GM19463 (cell line): ENCODE measurements around the gene VEGFB.

Experiments used
- ATAC-seq: cut with Tn5 transposase; IDR thresholded peaks from one replicate; pipeline ENCODE4 v1.9.1; 2021; ENCODE audit warnings: mild to moderate bottlenecking, moderate library complexity; ENCODE audit not compliant: unreplicated experiment

The VEGFB gene

DNA sequence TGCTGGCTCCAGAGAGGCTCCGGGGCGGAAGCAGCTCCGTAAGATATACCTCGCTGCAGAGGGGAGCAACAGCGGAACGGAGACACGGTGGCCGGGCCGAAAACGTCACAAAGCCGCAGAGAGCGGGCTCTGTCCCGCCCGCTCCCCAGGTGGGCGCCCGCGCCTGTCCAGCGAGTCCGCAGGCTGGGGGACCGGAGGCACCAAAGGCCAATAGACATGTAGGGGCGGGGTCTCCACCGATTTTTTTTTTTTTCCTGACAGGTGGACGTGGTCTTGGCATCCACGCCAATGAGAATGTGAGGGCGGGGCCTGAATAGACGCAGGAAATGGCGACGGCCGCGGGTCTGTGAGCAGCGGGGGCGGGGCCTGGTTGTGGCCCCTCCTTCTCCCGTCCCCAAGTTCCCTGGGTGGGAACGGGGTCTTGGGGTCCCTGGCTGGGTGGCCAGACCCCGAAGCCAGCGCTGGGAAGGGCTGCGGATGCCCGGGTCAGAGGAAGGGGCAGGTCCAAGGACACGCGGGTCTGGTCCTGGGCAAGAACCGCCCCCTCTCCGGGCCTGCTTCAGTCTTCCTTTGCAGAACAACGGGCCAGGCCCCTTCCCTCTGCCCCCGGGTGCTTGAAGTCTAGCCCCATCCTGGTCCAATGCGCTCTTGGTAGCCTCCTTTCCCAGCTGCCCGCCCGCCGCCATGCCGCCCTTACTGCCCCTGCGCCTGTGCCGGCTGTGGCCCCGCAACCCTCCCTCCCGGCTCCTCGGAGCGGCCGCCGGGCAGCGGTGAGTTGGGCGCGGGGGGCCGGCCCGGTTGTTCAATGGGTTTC, 4.0 kb upstream of the VEGFB start, which contains the start of gene DNAJC4:
Gene DNAJC4, plus strand, starts transcription at position 378 of the 814 bp plus-strand sequence. Its CDS starts 307 bp downstream, at position 685.
- peak; percentile 38 for ATAC-seq

GRCh38 chr11:64230985-64231365, 3.4 kb upstream of the VEGFB start:
- no peak for ATAC-seq

GRCh38 chr11:64231546-64231945, 2.8 kb upstream of the VEGFB start:
- no peak for ATAC-seq

GRCh38 chr11:64232182-64232966, 2.0 kb upstream of the VEGFB start:
- ATAC-seq: no peak

DNA sequence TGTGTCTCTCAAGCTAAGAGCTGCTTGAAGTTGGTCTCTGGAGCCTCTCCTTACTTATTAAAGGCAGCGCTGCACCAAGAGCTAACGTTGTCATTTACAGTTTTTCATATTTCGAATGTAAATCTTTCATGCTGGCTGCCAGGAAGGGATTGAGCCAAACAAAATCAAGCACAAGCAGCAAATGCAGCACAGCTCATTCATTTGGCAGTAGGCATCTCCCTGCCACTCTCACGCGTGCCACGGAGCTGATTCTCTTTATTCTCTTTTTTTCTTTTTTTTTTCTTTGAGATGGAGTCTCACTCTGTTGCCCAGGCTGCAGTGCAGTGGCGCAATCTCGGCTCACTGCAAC, 1.4 kb upstream of the VEGFB start:
- no peak for ATAC-seq

- ATAC-seq: peak; percentile 28
These were observed 429 bp downstream of the VEGFB start for GRCh38 chr11:64234647-64235379.

DNA sequence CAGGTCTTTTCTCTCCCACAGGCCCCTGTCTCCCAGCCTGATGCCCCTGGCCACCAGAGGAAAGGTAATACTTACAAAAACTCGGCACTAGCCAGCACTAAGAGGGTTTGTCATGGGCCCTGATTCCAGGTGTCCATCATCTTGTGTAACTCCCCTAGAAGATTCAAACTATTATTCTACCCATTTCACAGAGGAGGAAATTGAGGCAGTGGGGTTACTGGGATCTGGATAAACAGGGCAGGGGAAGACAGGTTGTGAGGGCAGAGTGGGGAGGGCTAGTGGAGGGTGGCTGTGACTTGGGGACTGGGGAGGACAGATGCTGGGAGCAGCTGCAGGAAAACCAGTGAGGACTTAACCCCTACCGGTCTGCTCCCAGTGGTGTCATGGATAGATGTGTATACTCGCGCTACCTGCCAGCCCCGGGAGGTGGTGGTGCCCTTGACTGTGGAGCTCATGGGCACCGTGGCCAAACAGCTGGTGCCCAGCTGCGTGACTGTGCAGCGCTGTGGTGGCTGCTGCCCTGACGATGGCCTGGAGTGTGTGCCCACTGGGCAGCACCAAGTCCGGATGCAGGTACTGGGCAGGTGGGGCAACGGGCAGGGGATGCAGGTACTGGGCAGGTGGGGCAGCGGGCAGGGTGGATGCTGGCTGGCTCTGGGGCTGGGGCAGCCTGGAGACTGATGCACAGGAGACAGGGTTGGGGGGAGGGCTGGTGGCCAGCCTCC, 1.2 kb downstream of the VEGFB start:
- no peak for ATAC-seq

DNA sequence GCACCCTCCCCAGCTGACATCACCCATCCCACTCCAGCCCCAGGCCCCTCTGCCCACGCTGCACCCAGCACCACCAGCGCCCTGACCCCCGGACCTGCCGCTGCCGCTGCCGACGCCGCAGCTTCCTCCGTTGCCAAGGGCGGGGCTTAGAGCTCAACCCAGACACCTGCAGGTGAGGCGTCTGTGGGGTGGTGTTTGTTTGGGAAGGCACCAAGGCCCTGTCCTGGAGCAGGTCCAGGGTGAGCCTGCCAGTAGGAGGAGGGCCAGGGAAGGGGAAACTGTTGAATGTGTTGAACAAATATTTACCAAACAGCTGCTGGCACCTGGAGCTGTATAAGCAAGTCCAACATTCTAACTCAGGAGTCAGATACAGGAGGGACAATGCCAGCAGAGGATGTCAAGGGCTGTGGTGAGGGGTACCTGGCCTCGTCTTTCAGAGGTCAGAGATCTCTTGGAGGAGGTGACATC, 3.1 kb downstream of the VEGFB start:
- no peak for ATAC-seq

DNA sequence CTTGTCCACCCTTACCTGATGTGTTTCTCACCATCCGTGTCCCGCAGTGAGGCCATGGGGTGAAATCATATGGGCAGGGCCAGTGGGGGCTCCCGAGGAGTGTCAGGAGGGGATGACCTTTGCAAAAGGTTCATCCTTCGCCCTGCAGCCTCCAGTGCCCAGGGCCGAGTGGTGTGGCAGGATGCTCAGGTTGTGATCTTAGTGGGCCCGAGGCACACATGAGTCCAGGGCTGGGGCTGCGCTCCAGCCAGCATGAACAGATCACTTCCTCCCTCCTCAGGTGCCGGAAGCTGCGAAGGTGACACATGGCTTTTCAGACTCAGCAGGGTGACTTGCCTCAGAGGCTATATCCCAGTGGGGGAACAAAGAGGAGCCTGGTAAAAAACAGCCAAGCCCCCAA, 3.7 kb downstream of the VEGFB start:
- no peak for ATAC-seq

DNA sequence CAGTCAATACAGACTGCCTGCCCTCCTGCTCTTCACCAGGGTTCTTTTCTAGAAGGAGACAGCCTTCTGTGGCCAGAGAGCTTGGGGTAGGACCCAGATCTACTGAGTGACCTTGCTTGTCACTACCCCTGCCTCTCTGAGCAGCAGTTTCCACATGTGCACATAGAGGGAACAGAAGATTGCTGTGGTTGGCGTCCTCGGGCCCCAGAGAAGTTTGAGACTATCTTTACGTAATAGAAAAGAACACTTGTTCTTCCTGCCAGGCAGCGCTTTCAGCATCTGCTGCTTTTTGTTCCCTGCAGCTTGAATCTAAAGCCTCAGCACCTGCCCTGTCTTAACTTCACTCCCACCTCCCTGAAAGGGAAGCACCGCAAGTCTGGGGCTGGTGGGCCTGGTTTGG, 4.6 kb downstream of the VEGFB start:
- no peak for ATAC-seq

DNA sequence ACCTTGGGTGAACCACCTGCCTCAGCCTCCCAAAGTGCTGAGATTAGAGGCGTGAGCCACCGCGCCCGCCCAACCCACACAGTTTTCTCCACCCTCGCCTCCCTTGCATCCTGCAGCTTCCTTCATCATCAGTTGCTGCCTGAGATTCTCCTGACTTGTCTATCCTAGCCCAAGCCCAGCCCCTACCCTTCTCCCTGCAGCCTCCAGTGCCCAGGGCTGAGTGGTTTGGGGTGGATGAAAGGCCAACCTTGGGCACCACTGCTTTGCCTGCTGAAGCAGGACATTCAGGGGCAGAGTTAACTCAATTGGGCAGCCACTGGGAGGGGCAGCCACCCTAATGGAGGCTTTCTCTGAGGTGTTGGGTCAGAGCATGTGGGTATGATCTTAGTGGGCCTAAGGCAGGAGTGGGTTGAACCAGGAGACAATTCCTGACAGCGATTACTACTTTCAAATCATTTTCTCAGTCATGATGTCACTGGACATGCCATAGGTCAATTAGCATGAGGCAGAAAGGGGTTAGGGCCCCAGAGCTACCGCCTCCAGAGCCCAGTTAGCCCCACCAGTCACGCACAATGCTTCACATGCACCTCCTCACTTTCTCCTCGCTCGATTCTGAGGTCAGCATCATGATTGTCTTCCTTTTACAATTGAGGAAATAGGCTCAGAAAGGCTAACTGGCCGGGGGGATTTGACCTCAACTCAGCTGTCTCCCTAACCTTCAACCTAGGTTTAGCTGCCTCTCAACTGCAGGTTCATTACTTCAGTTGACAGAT, 5.5 kb downstream of the VEGFB start:
- ATAC-seq: no peak

GRCh38 chr11:64240435-64241240, 6.3 kb downstream of the VEGFB start, which contains the start of gene FKBP2:
TSS of gene FKBP2 (plus strand) at chr11:64241095. CDS start at chr11:64242388, 1,293 bp downstream.
- ATAC-seq: peak; percentile 38

DNA sequence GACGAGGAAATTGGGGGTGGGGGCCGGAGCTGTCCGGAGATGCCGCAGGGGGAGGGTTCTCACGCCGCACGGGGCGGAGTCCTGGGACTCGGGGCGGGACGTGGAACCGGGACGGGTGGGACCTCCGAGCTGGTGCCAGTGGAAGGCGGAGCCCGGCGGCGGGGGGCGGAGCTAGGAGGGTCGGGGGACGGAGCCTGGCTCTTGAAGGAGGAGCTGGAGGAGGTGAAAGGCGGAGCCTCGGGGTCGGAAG, 6.8 kb downstream of the VEGFB start:
- ATAC-seq: peak; percentile 67

DNA sequence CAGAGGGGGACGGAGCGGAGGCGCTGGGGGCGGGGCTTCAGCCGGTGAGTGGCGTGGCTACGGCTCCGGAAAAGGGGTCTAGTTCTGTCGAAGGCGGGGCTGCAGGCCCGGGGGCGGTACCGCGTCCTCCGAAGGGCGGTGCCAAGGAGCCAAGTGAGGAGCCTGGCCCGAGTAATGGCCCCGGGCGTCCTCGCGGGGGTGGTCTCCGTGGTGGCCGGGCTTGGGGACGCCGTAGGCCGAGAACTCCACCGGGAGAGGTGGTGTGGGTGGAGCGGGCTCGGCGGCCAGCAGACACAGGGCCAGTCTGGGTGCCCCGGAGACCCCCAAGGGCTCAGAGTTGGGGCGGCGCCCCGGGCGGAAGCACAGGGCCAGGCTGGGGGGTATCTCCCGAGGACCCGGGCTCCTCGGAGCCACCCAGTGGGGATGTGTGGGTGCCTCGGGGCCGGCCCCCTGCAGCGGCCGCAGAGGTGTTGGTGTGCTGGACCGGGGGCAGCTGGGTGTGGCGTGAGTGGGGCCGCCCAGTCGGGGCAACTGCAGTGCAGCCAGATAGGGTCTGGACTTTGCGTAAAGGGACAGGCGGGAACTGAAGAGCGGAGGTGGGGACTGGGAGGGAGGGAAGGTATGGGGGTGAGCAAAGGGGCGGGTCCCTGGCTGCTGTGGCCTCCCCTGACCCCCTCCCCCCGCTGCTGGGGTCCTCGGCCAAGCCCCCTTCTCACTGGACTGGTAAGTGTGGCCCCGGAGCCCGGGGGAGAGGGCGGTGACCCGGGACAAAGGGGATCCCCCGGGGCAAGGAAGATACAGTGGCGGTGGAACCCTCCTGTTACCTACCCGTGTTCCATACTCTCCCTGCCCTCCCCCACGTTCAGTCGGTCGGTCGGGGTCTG, 7.3 kb downstream of the VEGFB start:
- ATAC-seq: peak; percentile 3

- no peak for ATAC-seq
These were observed 9.0 kb downstream of the VEGFB start for GRCh38 chr11:64243236-64243854.

DNA sequence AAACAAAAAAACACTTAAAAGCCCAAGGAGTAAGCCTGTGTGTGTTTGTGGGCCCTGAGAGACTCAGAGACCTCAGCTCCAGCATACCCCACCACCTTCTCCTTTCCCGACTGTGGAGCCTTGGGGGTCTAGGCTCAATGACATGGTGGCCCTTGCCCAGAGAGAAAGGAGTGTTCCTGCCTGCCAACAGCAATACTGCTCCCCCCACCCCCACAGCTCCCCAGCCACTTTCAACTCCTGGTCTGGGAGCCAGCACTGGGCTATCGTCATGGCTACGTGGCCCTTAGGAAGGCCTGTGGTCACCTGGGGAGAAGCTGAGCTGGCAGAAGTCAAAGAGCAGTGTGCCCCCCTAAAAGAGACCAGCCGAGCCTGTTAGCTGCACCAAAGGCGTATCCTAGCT, 9.7 kb downstream of the VEGFB start:
- no peak for ATAC-seq

DNA sequence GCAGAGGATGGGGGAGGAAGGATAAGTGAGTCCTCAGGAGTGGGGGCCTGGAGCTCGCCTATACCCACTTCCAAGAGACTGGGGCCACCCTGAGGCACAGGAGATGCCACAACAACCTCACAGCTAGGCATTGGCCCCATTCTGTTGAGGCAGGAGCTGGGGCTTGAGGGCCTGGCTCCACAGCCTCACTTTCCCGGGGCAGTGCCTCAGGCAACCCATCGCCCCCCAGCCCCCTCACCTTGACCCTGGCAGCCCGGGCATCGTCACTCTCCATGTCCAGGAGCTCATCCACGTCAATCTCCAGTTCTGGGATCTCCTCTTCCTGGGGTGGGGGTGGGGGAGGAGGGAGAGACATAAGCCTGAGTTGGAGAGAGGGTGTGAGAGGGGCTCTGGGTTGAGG, 10.6 kb downstream of the VEGFB start:
- no peak for ATAC-seq

DNA sequence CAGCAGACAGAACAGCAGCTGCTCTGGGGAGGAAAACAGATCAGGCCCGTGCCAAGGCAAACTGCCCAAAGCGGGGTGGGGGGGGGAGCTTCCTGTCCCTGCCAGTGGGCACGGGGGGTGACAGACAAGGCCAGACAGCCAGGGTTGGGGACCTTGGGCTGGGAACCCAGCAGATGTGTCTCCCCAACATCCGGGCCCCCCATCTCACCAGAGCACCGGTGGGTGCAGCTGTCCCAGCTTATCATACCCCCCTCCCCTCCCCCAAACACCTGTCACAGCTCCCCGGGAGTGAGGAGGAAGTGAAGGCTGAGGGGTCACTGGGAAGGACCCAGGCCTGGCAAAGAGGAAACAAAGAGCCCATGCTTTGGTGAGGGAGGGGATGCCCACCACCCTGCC, 11.0 kb downstream of the VEGFB start:
- ATAC-seq: no peak
